Common myeloid progenitor, CD34-positive (primary cell): ENCODE results near the gene TMEM163.
"Not testable (repeated sequence)": the region's sequence is repeated elsewhere in the genome, so short reads cannot be mapped to it uniquely, and the experiment has no call there.

Experiments
- CTCF ChIA-PET: fragments of 350-600 bp; sonication (Branson Sonifier 250); formaldehyde crosslinking; loops from one replicate; lab custom pipeline; 2021; ENCODE audit warnings: antibody characterized with exemption; lab: Charles Lee
- POLR2A ChIA-PET: fragments of 350-600 bp; sonication (Branson Sonifier 250); formaldehyde crosslinking; loops from one replicate; lab custom pipeline; 2021; ENCODE audit warnings: antibody characterized with exemption; lab: Charles Lee
- DNase-seq, 3 donors: peaks; one replicate each; pipeline versions ENCODE4 v3.0.0 to v3.0.0-alpha.2; 2013
- H3K27ac ChIP-seq, 2 experiments: 1 replicate in 1 of 2; 2 replicates in 1 of 2; pipeline ENCODE4 v1.7.0; 2013; ENCODE audit warnings: inconsistent platforms in 2 of 2, low read length in 2 of 2, mild to moderate bottlenecking in 2 of 2, low read depth in 1 of 2, moderate library complexity in 1 of 2; ENCODE audit not compliant: severe bottlenecking in 2 of 2, insufficient read depth in 1 of 2, poor library complexity in 1 of 2
- H3K27me3 ChIP-seq, 5 experiments: replicated peaks in 2 of 5; 1 replicate in 3 of 5; 2 replicates in 2 of 5; pipeline versions ENCODE4 v1.6.1 to v1.7.0; 2013; ENCODE audit warnings: low read length in 4 of 5, mild to moderate bottlenecking in 2 of 5, moderate library complexity in 2 of 5, inconsistent platforms in 1 of 5; ENCODE audit not compliant: insufficient read depth in 5 of 5, control insufficient read depth in 4 of 5
- H3K36me3 ChIP-seq, 4 experiments: 1 replicate in 2 of 4; 2 replicates in 2 of 4; pipeline versions ENCODE4 v1.6.1 to v1.7.0; 2013; ENCODE audit warnings: low read length in 3 of 4, control low read depth in 1 of 4, mild to moderate bottlenecking in 1 of 4; ENCODE audit not compliant: control insufficient read depth in 4 of 4, insufficient read depth in 4 of 4
- H3K4me1 ChIP-seq, 4 experiments: 1 replicate in 3 of 4; 2 replicates in 1 of 4; pipeline versions ENCODE4 v1.6.1 to v1.7.1; 2013; ENCODE audit warnings: low read length in 3 of 4, mild to moderate bottlenecking in 3 of 4, control low read depth in 1 of 4, inconsistent platforms in 1 of 4, moderate library complexity in 1 of 4; ENCODE audit not compliant: control insufficient read depth in 4 of 4, insufficient read depth in 4 of 4; ENCODE audit errors: control extremely low read depth in 1 of 4
- H3K4me3 ChIP-seq, 7 experiments: 1 replicate in 4 of 7; 2 replicates in 3 of 7; pipeline versions ENCODE4 v1.5.1 to v1.7.0; 2013; ENCODE audit warnings: mild to moderate bottlenecking in 7 of 7, low read length in 6 of 7, moderate library complexity in 6 of 7, inconsistent platforms in 2 of 7, low read depth in 2 of 7, control low read depth in 1 of 7; ENCODE audit not compliant: insufficient read depth in 4 of 7, control insufficient read depth in 1 of 7; ENCODE audit errors: extremely low read depth in 1 of 7
- H3K9me3 ChIP-seq, 5 experiments: 1 replicate in 4 of 5; 2 replicates in 1 of 5; pipeline versions ENCODE4 v1.6.1 to v1.7.1; 2013; ENCODE audit warnings: low read length in 4 of 5, mild to moderate bottlenecking in 2 of 5, inconsistent platforms in 1 of 5, low read depth in 1 of 5, moderate library complexity in 1 of 5; ENCODE audit not compliant: control insufficient read depth in 4 of 5, insufficient read depth in 2 of 5; ENCODE audit errors: control extremely low read depth in 1 of 5
- WGBS: methylation state at CpG from one replicate; pipeline ENCODE4 v1.1.5; 2013; ENCODE audit not compliant: insufficient coverage; 5-methylcytosine and 5-hydroxymethylcytosine counted together

TMEM163 gene

DNA sequence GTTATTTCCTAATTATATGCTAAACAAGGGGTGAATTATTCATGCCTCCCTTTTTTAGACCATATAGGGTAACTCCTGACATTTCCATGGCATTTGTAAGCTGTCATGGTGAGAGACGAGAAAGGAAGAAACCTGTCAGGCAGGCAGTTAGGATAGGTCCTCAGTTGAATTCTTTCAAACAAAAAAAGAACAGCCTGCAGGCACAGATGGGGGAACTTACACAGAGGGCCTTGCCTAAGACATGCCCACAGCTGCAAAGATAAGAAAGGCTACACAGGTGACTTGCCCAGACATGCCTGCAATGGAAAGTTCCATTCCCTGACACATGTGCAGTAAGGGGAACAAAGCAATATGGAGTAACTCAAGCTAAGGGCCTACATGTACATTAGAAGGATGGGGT is 128.1 kb downstream of the TMEM163 start:
- no peak overlapping the region for H3K4me3 ChIP-seq
- ChIA-PET CTCF (no interaction called here), POLR2A (no interaction called here)
- peaks cover 3 to 28% (median 13%) of the 10 kb centered on the region in 5 experiments for H3K9me3 ChIP-seq
- 100% methylated on average over 1 of the region's 1 CpG for WGBS
- H3K4me1 ChIP-seq, result peaks cover 0 to 10% (median 5%) of the 10 kb centered on the region in 4 experiments
- no peak overlapping the region for H3K27ac ChIP-seq
- DNase-seq, result no peak
- no peaks in the 10 kb centered on the region for H3K27me3 ChIP-seq
- peaks cover 0 to 3% (median under 1%) of the 10 kb centered on the region in 4 experiments for H3K36me3 ChIP-seq

DNA sequence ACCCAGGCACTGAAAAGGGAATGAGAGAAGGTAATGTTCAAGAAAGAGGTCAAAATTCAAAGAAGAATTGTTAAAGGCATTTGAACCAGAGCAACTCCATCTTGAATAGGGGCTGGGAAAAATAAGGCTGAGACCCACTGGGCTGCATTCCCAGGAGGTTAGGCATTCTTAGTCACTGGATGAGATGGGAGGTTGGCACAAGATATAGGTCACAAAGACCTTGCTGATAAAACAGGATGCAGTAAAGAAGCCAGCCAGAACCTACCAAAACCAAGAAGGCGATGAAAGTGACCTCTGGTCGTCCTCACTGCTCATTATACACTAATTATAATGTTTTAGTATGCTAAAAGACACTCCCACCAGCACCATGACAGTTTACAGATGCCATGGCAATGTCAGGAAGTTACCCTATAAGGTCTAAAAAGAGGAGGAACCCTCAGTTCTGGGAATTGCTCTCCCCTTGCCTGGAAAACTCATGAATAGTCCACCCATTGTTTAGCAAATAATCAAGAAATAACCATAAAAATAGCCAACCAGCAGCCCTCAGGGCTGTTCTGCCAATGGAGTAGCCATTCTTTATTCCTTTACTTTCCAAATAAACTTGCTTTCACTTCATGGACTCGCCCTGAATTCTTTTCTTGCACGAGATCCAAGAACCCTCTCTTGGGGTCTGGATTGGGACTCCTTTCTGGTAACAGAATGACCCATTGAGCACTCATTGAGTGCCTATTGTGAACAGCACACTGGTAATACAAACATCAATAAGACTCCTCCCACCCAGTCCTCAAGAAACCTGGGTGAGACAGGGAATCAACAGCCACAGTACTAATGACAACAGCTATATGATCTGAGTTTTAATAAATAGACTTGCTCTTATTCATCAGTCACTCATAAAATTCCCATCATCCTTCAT is 129.4 kb downstream of the TMEM163 start:
- 100% methylated on average over 2 of the region's 4 CpGs for WGBS
- DNase-seq, H3K36me3 ChIP-seq, H3K27me3 ChIP-seq, POLR2A ChIA-PET, H3K4me3 ChIP-seq, H3K27ac ChIP-seq: not testable (repeated sequence)
- CTCF ChIA-PET, result interaction anchor here (0.8 kb wide), 1 partner anchor 22 kb away, joined by 3 read pairs; no protein-coding TSS in a partner anchor
- peaks cover 2 to 28% (median 13%) of the 10 kb centered on the region in 5 experiments for H3K9me3 ChIP-seq
- H3K4me1 ChIP-seq, result peaks cover 0 to 10% (median 5%) of the 10 kb centered on the region in 4 experiments

DNA sequence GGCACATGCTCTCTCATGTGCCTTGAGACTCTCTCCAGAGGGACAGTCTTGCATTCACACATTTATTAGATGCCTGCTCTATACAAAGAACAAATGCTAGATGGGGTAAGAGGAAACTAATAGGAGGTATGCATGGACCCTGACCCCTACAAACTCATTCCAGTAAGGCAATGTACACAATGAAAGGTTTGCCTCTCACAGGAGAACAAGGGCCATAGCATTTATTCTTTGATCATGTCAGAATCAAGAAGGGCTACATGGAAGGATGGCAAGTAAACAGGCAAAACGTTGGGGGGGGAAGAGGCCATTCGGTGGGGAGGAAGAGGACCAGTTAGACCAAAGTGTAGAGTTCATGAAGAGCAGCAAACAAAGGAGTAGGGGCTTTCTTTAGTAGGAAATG is 130.2 kb downstream of the TMEM163 start:
- ChIA-PET POLR2A (no interaction called here), CTCF (no interaction called here)
- H3K27ac ChIP-seq, result no peak overlapping the region
- H3K36me3 ChIP-seq, result peaks cover 0 to 3% (median under 1%) of the 10 kb centered on the region in 4 experiments
- no peak overlapping the region for H3K4me3 ChIP-seq
- no peak for DNase-seq
- peaks cover 2 to 26% (median 13%) of the 10 kb centered on the region in 5 experiments for H3K9me3 ChIP-seq
- 100% methylated on average over 2 of the region's 2 CpGs for WGBS
- H3K27me3 ChIP-seq, result no peaks in the 10 kb centered on the region
- peaks cover 0 to 12% (median 5%) of the 10 kb centered on the region in 4 experiments for H3K4me1 ChIP-seq

- CTCF ChIA-PET, result no interaction called here
- Histone ChIP-seq H3K27ac (no peak overlapping the region), H3K9me3 (peaks cover 2 to 15% (median 8%) of the 10 kb centered on the region in 5 experiments), H3K4me1 (peaks cover 0 to 24% (median 15%) of the 10 kb centered on the region in 4 experiments), H3K36me3 (peaks cover 0 to 3% (median under 1%) of the 10 kb centered on the region in 4 experiments), H3K4me3 (no peak overlapping the region), H3K27me3 (no peaks in the 10 kb centered on the region)
- 76% methylated on average over 8 of the region's 8 CpGs for WGBS
- POLR2A ChIA-PET, result no interaction called here
- peak in 2 of 3 donors; percentile 32 to 50 for DNase-seq
These were observed 132.4 kb downstream of the TMEM163 start for GRCh38 chr2:134586326-134586965.

- POLR2A ChIA-PET, result no interaction called here
These were observed 134.7 kb downstream of the TMEM163 start for GRCh38 chr2:134583997-134584520.

GRCh38 chr2:134583462-134583861 is 135.3 kb downstream of the TMEM163 start:
- Histone ChIP-seq H3K27me3 (no peaks in the 10 kb centered on the region), H3K9me3 (no peaks in the 10 kb centered on the region), H3K4me1 (peaks cover 0 to 25% (median 15%) of the 10 kb centered on the region in 4 experiments), H3K4me3 (no peak overlapping the region), H3K27ac (no peak overlapping the region), H3K36me3 (peaks cover 0 to 3% (median 0%) of the 10 kb centered on the region in 4 experiments)
- no peak for DNase-seq
- ChIA-PET POLR2A (no interaction called here), CTCF (no interaction called here)
- WGBS, result 100% methylated on average over 6 of the region's 6 CpGs

More at GRCh38 chr2:134583997-134584520, 134.7 kb downstream of the TMEM163 start:
- Histone ChIP-seq H3K9me3 (no peaks in the 10 kb centered on the region), H3K27ac (no peak overlapping the region), H3K4me3 (no peak overlapping the region), H3K4me1 (peaks cover 0 to 26% (median 15%) of the 10 kb centered on the region in 4 experiments), H3K27me3 (no peaks in the 10 kb centered on the region), H3K36me3 (peaks cover 0 to 3% (median 0%) of the 10 kb centered on the region in 4 experiments)
- 77% methylated on average over 2 of the region's 2 CpGs for WGBS
- CTCF ChIA-PET, result no interaction called here
- DNase-seq, result no peak
